WTC11 (cell line): Measurements from ENCODE around the gene RHOF. TPM values are rescaled to one million over a fixed set of nuclear protein-coding genes. Genes with fewer than 3 reads are reported as not detected.
A peak's percentile ranks its signal among the peaks of the same experiment; 100 is the strongest.

Source experiments
- ATAC-seq: fragments of 200-7000 bp; cut with Tn5 transposase; 2 replicates; pipeline ENCODE4 v1.10.0; 2021; ENCODE audit warnings: mild to moderate bottlenecking, moderate library complexity
- CTCF ChIA-PET: fragments of 300-600 bp; sonication (Branson Sonifier 250); formaldehyde crosslinking; loops from one replicate; lab custom pipeline; 2021; ENCODE audit warnings: antibody characterized with exemption; lab: Charles Lee
- POLR2A ChIA-PET: fragments of 350-600 bp; sonication (Branson Sonifier 250); formaldehyde crosslinking; loops from one replicate; lab custom pipeline; 2021; ENCODE audit warnings: antibody characterized with exemption; lab: Charles Lee
- DNase-seq: peaks from one replicate; pipeline ENCODE4 v3.0.0; 2021; ENCODE audit warnings: low spot score
- H3K27ac Mint-ChIP-seq: 2 replicates; pipeline ENCODE4 v1.8.0; 2021; ENCODE audit warnings: mixed read lengths
- H3K27me3 Mint-ChIP-seq: 2 replicates; pipeline ENCODE4 v1.8.0; 2021; ENCODE audit warnings: low read depth, mild to moderate bottlenecking, moderate library complexity, mixed read lengths
- H3K36me3 Mint-ChIP-seq: 2 replicates; pipeline ENCODE4 v1.8.0; 2021; ENCODE audit warnings: mixed read lengths
- H3K4me1 Mint-ChIP-seq: 2 replicates; pipeline ENCODE4 v1.8.0; 2022; ENCODE audit warnings: mixed read lengths
- H3K4me3 Mint-ChIP-seq: 2 replicates; pipeline ENCODE4 v1.8.0; 2021; ENCODE audit warnings: mild to moderate bottlenecking, moderate library complexity, mixed read lengths
- H3K9me3 Mint-ChIP-seq: 2 replicates; pipeline ENCODE4 v1.8.0; 2021; ENCODE audit warnings: mixed read lengths
- ARID4B ChIP-seq: sonication (generic); formaldehyde crosslinking; IDR thresholded peaks from 2 replicates; pipeline ENCODE4 v1.8.0; 2023; ENCODE audit warnings: missing genetic modification reagents, mild to moderate bottlenecking, borderline replicate concordance
- CDX4 ChIP-seq: fragments of 250-450 bp; sonication (Bioruptor Pico); IDR thresholded peaks from 2 replicates; pipeline ENCODE4 v1.9.0; 2021; ENCODE audit warnings: moderate library complexity, mild to moderate bottlenecking, inconsistent platforms, borderline replicate concordance
- GTF2I ChIP-seq: fragments of 250-450 bp; sonication (Bioruptor Pico); conservative IDR thresholded peaks from 2 replicates; pipeline ENCODE4 v1.4.0; 2021; ENCODE audit warnings: mild to moderate bottlenecking
- IRF2 ChIP-seq: sonication (generic); formaldehyde crosslinking; IDR thresholded peaks from 2 replicates; pipeline ENCODE4 v1.8.0; 2022; ENCODE audit warnings: low read depth, missing genetic modification reagents, borderline replicate concordance
- KAT7 ChIP-seq: sonication (generic); formaldehyde crosslinking; IDR thresholded peaks from 2 replicates; pipeline ENCODE4 v1.8.1; 2023; ENCODE audit warnings: missing genetic modification reagents, mild to moderate bottlenecking, borderline replicate concordance
- NR2C2 ChIP-seq: sonication (generic); formaldehyde crosslinking; IDR thresholded peaks from 2 replicates; pipeline ENCODE4 v1.8.0; 2022; ENCODE audit warnings: mild to moderate bottlenecking, missing genetic modification reagents
- OVOL2 ChIP-seq: fragments of 250-450 bp; sonication (Bioruptor Pico); IDR thresholded peaks from 2 replicates; pipeline ENCODE4 v1.9.0; 2021; ENCODE audit warnings: mild to moderate bottlenecking, borderline replicate concordance
- PRDM15 ChIP-seq: sonication (generic); formaldehyde crosslinking; IDR thresholded peaks from 2 replicates; pipeline ENCODE4 v1.8.0; 2022; ENCODE audit warnings: missing genetic modification reagents
- RORB ChIP-seq: fragments of 250-450 bp; sonication (Bioruptor Pico); IDR thresholded peaks from 2 replicates; pipeline ENCODE4 v1.9.0; 2021; ENCODE audit warnings: mild to moderate bottlenecking
- USF1 ChIP-seq: sonication (generic); formaldehyde crosslinking; IDR thresholded peaks from 2 replicates; pipeline ENCODE4 v1.8.0; 2022; ENCODE audit warnings: mild to moderate bottlenecking, missing genetic modification reagents
- ZBTB21 ChIP-seq: sonication (generic); formaldehyde crosslinking; IDR thresholded peaks from 2 replicates; pipeline ENCODE4 v1.8.1; 2023; ENCODE audit warnings: mild to moderate bottlenecking, missing genetic modification reagents, borderline replicate concordance
- ZNF281 ChIP-seq: sonication (generic); formaldehyde crosslinking; IDR thresholded peaks from 2 replicates; pipeline ENCODE4 v1.8.0; 2023; ENCODE audit warnings: mild to moderate bottlenecking, missing genetic modification reagents
- ZNF396 ChIP-seq: fragments of 250-450 bp; sonication (Bioruptor Pico); IDR thresholded peaks from 2 replicates; pipeline ENCODE4 v1.8.0; 2021; ENCODE audit warnings: mild to moderate bottlenecking, moderate library complexity, borderline replicate concordance
- total RNA-seq: library from RNA; stranded (reverse); gene quantifications from 3 replicates; pipeline ENCODE4 v1.2.3, GENCODE V29; 2021
- TF ChIP-seq, protein P1 (sequence below): sonication (generic); formaldehyde crosslinking; IDR thresholded peaks from 2 replicates; pipeline ENCODE4 v1.8.1; 2022; ENCODE audit warnings: mild to moderate bottlenecking, moderate library complexity, missing genetic modification reagents
- TF ChIP-seq, protein P2 (sequence below): sonication (generic); formaldehyde crosslinking; IDR thresholded peaks from 2 replicates; pipeline ENCODE4 v1.8.1; 2022; ENCODE audit warnings: low read depth, mild to moderate bottlenecking, moderate library complexity, missing genetic modification reagents, borderline replicate concordance

The RHOF gene
- total RNA-seq, 1 experiment from 2014 or later = 45.3 TPM

DNA sequence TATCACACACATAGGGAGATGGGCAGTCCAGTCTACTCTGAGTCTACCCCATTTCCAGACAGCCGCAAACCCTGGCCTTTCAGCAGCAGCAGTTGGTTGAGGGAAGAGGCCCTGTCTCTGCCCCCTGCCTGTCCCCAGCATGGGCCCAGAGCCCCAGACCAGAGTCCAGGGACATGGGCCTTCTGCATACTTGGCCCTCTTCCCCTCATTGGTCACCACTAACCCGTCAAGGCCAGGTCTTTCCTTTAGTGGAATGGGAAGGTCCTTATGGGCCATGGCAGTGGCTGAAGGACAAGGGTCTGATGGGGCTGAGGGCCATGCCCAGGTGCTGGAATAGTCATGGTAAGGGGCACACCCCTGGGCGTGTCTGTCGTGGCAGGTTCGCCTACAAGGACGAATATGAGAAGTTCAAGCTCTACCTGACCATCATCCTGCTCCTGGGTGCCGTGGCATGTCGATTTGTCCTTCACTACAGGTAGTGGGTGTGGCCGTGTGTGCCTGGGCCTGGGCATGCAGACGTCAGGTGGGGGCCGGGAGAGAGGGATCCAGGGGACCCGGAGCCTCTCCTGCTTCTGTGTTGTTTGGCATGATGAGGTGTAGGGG, 41.6 kb downstream of the RHOF start:
- DNase-seq (no peak), ATAC-seq (no peak)
- H3K4me3 Mint-ChIP-seq = no peak overlapping the region
- no peaks in the 10 kb centered on the region for H3K27me3 Mint-ChIP-seq
- H3K4me1 Mint-ChIP-seq = no peaks in the 10 kb centered on the region
- ChIA-PET POLR2A (no interaction called here), CTCF (no interaction called here)
- no peaks in the 10 kb centered on the region for H3K9me3 Mint-ChIP-seq
- H3K36me3 Mint-ChIP-seq = peaks cover 26% of the 10 kb centered on the region
- peak overlapping the region; percentile 63; the same call in 1 of the 2 replicates for H3K27ac Mint-ChIP-seq
- TF ChIP-seq ZBTB21 (no peak), KAT7 (CRISPR knock-in tag) (no peak), ZNF396 (no peak), CDX4 (no peak), IRF2 (no peak), ZNF281 (CRISPR knock-in tag) (no peak), ARID4B (CRISPR knock-in tag) (no peak), PRDM15 (CRISPR knock-in tag) (no peak), NR2C2 (CRISPR knock-in tag) (no peak), USF1 (CRISPR knock-in tag) (no peak), RORB (CRISPR knock-in tag) (no peak), OVOL2 (no peak), GTF2I (no peak)
- TF ChIP-seq, protein P1, sequence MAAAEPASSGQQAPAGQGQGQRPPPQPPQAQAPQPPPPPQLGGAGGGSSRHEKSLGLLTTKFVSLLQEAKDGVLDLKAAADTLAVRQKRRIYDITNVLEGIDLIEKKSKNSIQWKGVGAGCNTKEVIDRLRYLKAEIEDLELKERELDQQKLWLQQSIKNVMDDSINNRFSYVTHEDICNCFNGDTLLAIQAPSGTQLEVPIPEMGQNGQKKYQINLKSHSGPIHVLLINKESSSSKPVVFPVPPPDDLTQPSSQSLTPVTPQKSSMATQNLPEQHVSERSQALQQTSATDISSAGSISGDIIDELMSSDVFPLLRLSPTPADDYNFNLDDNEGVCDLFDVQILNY (CRISPR knock-in tag) = no peak
- TF ChIP-seq, protein P2, sequence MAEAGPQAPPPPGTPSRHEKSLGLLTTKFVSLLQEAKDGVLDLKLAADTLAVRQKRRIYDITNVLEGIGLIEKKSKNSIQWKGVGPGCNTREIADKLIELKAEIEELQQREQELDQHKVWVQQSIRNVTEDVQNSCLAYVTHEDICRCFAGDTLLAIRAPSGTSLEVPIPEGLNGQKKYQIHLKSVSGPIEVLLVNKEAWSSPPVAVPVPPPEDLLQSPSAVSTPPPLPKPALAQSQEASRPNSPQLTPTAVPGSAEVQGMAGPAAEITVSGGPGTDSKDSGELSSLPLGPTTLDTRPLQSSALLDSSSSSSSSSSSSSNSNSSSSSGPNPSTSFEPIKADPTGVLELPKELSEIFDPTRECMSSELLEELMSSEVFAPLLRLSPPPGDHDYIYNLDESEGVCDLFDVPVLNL (CRISPR knock-in tag) = no peak
